Testis (tissue), 3 donors: ENCODE measurements around the gene NUP155. TPM values are rescaled to one million over a fixed set of nuclear protein-coding genes. Genes with fewer than 3 reads are reported as not detected.
"Not testable (repeated sequence)": the region's sequence is repeated elsewhere in the genome, so short reads cannot be mapped to it uniquely, and the experiment has no call there.

Experiments used
- DNase-seq: peaks from one replicate; pipeline ENCODE4 v3.0.0-alpha.2; 2019
- H3K27ac ChIP-seq, 2 donors: fragments of 200-600 bp; sonication (generic); one replicate each; pipeline ENCODE4 v1.5.1; 2019
- H3K27me3 ChIP-seq: fragments of 200-600 bp; sonication (generic); one replicate; pipeline ENCODE4 v1.5.1; 2019
- H3K36me3 ChIP-seq: fragments of 200-600 bp; sonication (generic); one replicate; pipeline ENCODE4 v1.5.1; 2017; ENCODE audit warnings: low read depth; ENCODE audit errors: missing control alignments
- H3K4me1 ChIP-seq: fragments of 200-600 bp; sonication (generic); one replicate; pipeline ENCODE4 v1.5.1; 2019
- H3K4me3 ChIP-seq, 2 donors: fragments of 200-600 bp; sonication (generic); one replicate each; pipeline ENCODE4 v1.5.1; 2017 to 2019
- H3K9me3 ChIP-seq: fragments of 200-600 bp; sonication (generic); one replicate; pipeline ENCODE4 v1.5.1; 2017
- POLR2A ChIP-seq: fragments of 450-650 bp; IDR thresholded peaks from one replicate; pipeline ENCODE4 v1.6.1; 2017; ENCODE audit warnings: antibody characterized with exemption, mild to moderate bottlenecking, moderate library complexity
- WGBS, 2 donors: methylation state at CpG; one replicate each; pipeline ENCODE4 v1.1.5; 2018; 5-methylcytosine and 5-hydroxymethylcytosine counted together
- intact Hi-C: fragments of 100-400 bp; cut with DNase I; formaldehyde crosslinking; loops from one replicate; pipeline ENCODE4 v1.15.1; 2023; ENCODE audit warnings: low total_unique reads
- polyA plus RNA-seq: library from polyadenylated mRNA; stranded (reverse); fragments of 350-450 nt; fragmentation: Illumina TruSeq; extraction: RNeasy Lipid Tissue Mini Kit (QIAGEN cat#74804); gene quantifications from one replicate; pipeline ENCODE4 v1.2.3, GENCODE V29; 2014; ENCODE audit warnings: low read depth, low replicate concordance; ENCODE audit not compliant: insufficient read depth
- total RNA-seq, 2 donors: library from RNA; depleted of rRNA; stranded (reverse); fragments of >200 nt; gene quantifications; one replicate each; pipeline ENCODE4 v1.2.3, GENCODE V29; 2016
- TF ChIP-seq, protein P1 (sequence below), 3 experiments: fragments of 450-650 bp in 2 of 3; fragments of 200-600 bp in 1 of 3; sonication (generic) in 1 of 3; IDR thresholded peaks; one replicate each; pipeline ENCODE4 v1.5.1; 2016 to 2019; ENCODE audit warnings: antibody characterized with exemption in 3 of 3, mild to moderate bottlenecking in 2 of 3, moderate library complexity in 1 of 3

Gene NUP155
- total and polyA plus RNA-seq, 3 donors from 2014 or later, result 67.6 to 213 (median 104) TPM

DNA sequence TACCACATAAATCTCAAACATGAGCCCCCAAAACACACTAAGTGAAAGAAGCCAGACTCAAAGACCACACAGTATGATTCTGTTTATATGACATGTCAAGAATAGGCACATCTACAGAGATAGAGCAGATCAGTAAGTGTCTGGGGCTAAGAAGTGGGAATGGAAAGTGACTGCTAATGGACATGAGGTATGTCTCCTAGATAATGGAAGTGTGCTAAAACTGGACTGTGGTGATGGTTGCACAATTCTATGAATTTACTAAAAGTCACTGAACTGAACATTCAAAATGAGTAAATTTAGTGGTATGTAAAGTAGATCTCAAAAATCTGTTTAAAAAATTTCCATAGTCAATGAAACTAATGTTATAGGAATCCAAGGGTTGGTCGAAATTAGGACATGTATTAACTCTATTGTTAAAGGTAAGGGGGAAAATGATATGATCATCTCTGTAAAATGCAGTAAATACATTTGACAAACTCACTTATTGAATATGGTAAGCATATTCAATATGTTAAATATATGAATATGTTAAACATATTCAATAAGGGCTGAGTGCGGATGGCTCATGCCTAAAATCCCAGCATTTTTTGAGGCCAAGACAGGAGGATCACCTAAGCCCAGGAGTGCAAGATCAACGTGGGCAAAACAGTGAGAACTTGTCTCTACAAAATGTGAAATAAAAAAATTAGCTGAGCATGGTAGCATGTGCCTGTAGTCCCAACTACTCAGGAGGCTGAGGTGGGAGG is 51.7 kb downstream of the NUP155 start:
- no peaks in the 10 kb centered on the region for H3K27me3 ChIP-seq
- no peaks in the 10 kb centered on the region for H3K4me1 ChIP-seq
- no peak overlapping the region for H3K27ac ChIP-seq
- no peak for TF ChIP-seq POLR2A
- TF ChIP-seq, protein P1, sequence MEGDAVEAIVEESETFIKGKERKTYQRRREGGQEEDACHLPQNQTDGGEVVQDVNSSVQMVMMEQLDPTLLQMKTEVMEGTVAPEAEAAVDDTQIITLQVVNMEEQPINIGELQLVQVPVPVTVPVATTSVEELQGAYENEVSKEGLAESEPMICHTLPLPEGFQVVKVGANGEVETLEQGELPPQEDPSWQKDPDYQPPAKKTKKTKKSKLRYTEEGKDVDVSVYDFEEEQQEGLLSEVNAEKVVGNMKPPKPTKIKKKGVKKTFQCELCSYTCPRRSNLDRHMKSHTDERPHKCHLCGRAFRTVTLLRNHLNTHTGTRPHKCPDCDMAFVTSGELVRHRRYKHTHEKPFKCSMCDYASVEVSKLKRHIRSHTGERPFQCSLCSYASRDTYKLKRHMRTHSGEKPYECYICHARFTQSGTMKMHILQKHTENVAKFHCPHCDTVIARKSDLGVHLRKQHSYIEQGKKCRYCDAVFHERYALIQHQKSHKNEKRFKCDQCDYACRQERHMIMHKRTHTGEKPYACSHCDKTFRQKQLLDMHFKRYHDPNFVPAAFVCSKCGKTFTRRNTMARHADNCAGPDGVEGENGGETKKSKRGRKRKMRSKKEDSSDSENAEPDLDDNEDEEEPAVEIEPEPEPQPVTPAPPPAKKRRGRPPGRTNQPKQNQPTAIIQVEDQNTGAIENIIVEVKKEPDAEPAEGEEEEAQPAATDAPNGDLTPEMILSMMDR (IDR thresholded peaks at IDR 0.05), result no peak
- intact Hi-C loops, result no loop called here
- H3K36me3 ChIP-seq, result peaks cover 5% of the 10 kb centered on the region
- H3K9me3 ChIP-seq, result no peaks in the 10 kb centered on the region
- WGBS, 2 donors, result 94 to 95% methylated on average over 3 of the region's 3 CpGs
- H3K4me3 ChIP-seq, result no peak overlapping the region
- DNase-seq, result no peak

DNA sequence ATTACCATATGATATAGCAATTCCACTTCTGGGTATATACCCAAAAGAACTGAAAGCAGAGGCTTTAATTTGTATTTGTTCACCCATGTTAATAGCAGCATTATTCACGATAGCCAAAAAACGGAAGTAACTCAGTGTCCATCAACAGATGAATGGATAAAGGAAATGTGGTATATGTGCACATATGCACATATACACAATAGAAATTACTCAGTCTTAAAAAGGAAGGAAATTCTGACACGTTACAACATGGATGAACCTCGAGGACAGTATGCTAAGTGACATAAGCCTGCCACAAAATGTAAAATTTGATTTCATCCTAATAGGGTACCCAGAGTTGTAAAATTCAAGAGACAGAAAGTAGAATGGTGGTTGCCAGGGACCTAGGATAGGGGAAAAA is 54.9 kb downstream of the NUP155 start:
- TF ChIP-seq, protein P1 (IDR thresholded peaks at IDR 0.05), result no peak
- no peak for TF ChIP-seq POLR2A
- Histone ChIP-seq H3K4me3 (no peak overlapping the region), H3K27me3 (no peaks in the 10 kb centered on the region), H3K36me3 (peaks cover 5% of the 10 kb centered on the region), H3K4me1 (no peaks in the 10 kb centered on the region), H3K9me3 (no peaks in the 10 kb centered on the region), H3K27ac (no peak overlapping the region)
- 92 to 96% methylated on average over 4 of the region's 4 CpGs for WGBS, 2 donors
- no peak for DNase-seq
- intact Hi-C loops, result no loop called here

DNA sequence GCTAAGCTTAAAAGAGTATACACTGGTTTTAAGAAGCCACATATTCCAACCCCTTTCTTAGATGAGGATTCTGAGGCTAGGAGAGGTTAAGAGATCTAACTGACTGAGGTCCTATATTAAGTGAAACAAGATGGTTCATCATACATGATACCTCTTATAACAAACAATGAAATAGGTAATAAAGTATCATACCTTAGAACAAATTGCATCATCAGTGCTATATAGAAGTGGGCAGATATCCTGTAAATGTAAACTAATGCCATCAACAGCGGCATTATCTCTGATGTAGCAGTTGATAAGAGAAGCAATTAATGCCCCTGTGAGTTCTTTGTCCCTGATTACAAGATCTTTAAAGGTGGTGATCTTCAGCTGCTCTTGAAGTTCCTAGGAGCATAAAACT is 60.5 kb downstream of the NUP155 start:
- H3K4me3 ChIP-seq, result no peak overlapping the region
- H3K27me3 ChIP-seq, result no peaks in the 10 kb centered on the region
- no peak for DNase-seq
- TF ChIP-seq, protein P1 (IDR thresholded peaks at IDR 0.05), result no peak
- TF ChIP-seq POLR2A, result no peak
- intact Hi-C loops, result no loop called here
- H3K27ac ChIP-seq, result no peak overlapping the region
- no peaks in the 10 kb centered on the region for H3K9me3 ChIP-seq
- no peaks in the 10 kb centered on the region for H3K36me3 ChIP-seq
- H3K4me1 ChIP-seq, result no peaks in the 10 kb centered on the region
- WGBS, 2 donors, result 94 to 100% methylated on average over 1 of the region's 1 CpG

DNA sequence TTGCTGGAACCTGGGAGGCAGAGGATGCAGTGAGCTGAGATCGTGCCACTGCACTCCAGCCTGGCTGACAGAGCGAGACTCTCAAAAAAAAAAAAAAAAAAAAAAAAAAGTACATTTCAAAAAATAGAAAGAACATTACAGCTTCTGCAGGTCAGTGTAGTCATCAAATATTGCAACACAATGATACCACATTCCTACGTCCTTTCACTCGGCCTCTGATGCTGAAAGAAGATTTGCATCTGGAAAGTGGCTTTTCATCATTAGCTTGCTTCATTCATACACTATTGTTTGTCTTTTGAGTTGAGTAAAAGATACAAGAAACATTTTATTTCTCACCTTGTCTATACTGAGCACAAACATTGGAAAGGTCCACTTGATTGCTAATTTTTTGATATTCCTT is 62.1 kb downstream of the NUP155 start:
- H3K4me1 ChIP-seq, result no peaks in the 10 kb centered on the region
- TF ChIP-seq, protein P1 (IDR thresholded peaks at IDR 0.05), result no peak
- TF ChIP-seq POLR2A, result no peak
- no peak for DNase-seq
- H3K4me3 ChIP-seq, result no peak overlapping the region
- no peaks in the 10 kb centered on the region for H3K9me3 ChIP-seq
- 88 to 94% methylated on average over 4 of the region's 4 CpGs for WGBS, 2 donors
- no peaks in the 10 kb centered on the region for H3K27me3 ChIP-seq
- intact Hi-C loops, result no loop called here
- no peaks in the 10 kb centered on the region for H3K36me3 ChIP-seq
- no peak overlapping the region for H3K27ac ChIP-seq

DNA sequence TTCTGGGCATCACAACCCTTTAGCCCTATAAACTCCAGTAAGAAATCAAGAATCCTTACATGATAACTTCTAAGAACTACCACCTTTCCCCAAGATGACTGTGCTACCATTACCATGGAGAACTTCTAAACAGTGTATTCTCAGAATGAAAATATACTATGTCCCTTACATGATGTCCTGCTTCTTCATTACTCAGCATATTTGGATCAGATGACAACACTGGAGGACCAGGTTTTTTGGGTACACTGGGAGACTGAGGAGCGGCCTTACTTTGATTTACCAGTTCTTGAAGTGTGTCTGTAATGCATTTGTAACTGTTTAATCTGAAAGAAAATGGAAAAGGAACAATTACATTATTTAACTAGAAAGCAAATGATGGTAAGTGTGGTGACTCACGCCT is 66.0 kb downstream of the NUP155 start:
- no peak for DNase-seq
- Histone ChIP-seq H3K27ac (no peak overlapping the region), H3K36me3 (no peaks in the 10 kb centered on the region), H3K9me3 (no peaks in the 10 kb centered on the region), H3K4me3 (no peak overlapping the region), H3K4me1 (no peaks in the 10 kb centered on the region), H3K27me3 (no peaks in the 10 kb centered on the region)
- intact Hi-C loops, result no loop called here
- WGBS, 2 donors, result 93 to 100% methylated on average over 2 of the region's 2 CpGs
- TF ChIP-seq POLR2A, result no peak
- TF ChIP-seq, protein P1 (IDR thresholded peaks at IDR 0.05), result no peak

DNA sequence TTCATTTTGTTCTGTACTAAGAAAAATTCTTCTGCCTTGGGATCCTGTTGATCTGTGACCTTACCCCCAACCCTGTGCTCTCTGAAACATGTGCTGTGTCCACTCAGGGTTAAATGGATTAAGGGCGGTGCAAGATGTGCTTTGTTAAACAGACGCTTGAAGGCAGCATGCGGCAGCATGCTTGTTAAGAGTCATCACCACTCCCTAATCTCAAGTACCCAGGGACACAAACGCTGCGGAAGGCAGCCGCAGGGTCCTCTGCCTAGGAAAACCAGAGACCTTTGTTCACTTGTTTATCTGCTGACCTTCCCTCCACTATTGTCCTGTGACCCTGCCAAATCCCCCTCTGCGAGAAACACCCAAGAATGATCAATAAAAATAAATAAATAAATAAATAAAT is 74.6 kb downstream of the NUP155 start:
- H3K36me3 ChIP-seq, DNase-seq, H3K27me3 ChIP-seq, intact Hi-C loops, H3K9me3 ChIP-seq, H3K27ac ChIP-seq, H3K4me3 ChIP-seq, H3K4me1 ChIP-seq: not testable (repeated sequence)
- 96 to 97% methylated on average over 6 to 7 of the region's 7 CpGs for WGBS, 2 donors
